Measurements from ENCODE around the gene MPDZ. TPM values are rescaled to one million over a fixed set of nuclear protein-coding genes. Genes with fewer than 3 reads are reported as not detected.
A peak's percentile ranks its signal among the peaks of the same experiment; 100 is the strongest.

The MPDZ gene
- total and polyA plus RNA-seq, 2 of the 4 experiments (the other 2 are of a cell fraction) = 18.8 to 39.3 TPM

DNA sequence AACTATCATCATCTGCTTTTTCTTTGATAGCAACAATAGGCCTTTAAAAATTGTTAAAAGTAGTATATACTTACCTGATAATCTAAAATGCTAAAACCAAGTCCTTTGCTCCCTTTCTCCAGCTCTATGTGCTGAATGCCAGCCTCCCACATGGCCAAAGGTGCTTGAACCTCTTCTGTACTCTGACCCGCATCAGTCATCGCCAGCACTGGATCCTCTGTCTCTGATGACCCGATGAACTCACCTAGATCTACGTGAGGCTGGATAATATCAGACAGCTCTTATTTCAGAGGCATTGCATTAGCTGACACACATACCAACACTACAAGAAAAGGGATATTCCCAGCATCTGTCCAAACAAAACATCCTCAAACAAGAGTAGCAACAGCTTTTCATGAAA is 89.5 kb downstream of the MPDZ start:
- H4K5ac ChIP-seq (ENCODE audit: low read depth, low read length) = no peak overlapping the region
- no peak overlapping the region for H2BK120ac ChIP-seq (ENCODE audit: low read depth, low read length)
- H3K27ac ChIP-seq (ENCODE audit: insufficient read depth, low read length) = no peak overlapping the region
- intact Hi-C loops (cut with micrococcal nuclease) (no loop called here), in situ Hi-C loops (cut with MboI; ENCODE audit: low sequenced_read_pairs) (no loop called here), dilution Hi-C loops (cut with HindIII; ENCODE audit: low sequenced_read_pairs, unreplicated experiment) (no loop called here)
- no peaks in the 10 kb centered on the region for H4K20me1 ChIP-seq (ENCODE audit: insufficient read depth, low read length)
- no peak overlapping the region for H2AK9ac ChIP-seq (replicated peaks; ENCODE audit: low read depth, low read length, poor library complexity)
- no peak overlapping the region for H3K4me3 ChIP-seq (ENCODE audit: insufficient read depth, low read depth, low read length)
- H3K27me3 ChIP-seq (ENCODE audit: control insufficient read depth, insufficient read depth, low read length) = no peaks in the 10 kb centered on the region
- TF ChIP-seq, protein P1, sequence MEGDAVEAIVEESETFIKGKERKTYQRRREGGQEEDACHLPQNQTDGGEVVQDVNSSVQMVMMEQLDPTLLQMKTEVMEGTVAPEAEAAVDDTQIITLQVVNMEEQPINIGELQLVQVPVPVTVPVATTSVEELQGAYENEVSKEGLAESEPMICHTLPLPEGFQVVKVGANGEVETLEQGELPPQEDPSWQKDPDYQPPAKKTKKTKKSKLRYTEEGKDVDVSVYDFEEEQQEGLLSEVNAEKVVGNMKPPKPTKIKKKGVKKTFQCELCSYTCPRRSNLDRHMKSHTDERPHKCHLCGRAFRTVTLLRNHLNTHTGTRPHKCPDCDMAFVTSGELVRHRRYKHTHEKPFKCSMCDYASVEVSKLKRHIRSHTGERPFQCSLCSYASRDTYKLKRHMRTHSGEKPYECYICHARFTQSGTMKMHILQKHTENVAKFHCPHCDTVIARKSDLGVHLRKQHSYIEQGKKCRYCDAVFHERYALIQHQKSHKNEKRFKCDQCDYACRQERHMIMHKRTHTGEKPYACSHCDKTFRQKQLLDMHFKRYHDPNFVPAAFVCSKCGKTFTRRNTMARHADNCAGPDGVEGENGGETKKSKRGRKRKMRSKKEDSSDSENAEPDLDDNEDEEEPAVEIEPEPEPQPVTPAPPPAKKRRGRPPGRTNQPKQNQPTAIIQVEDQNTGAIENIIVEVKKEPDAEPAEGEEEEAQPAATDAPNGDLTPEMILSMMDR (conservative IDR thresholded peaks at IDR 0.05; ENCODE audit: low read depth, low read length) = no peak
- TF ChIP-seq RCOR1 (IDR thresholded peaks at IDR 0.05; ENCODE audit: insufficient replicate concordance, low read length) (no peak), MXI1 (IDR thresholded peaks at IDR 0.05; ENCODE audit: borderline replicate concordance, low read depth, low read length) (no peak), MAFK (IDR thresholded peaks at IDR 0.05; ENCODE audit: low read depth, low read length) (no peak), CEBPB (IDR thresholded peaks at IDR 0.05; ENCODE audit: low read depth, low read length) (no peak), SMC3 (IDR thresholded peaks at IDR 0.05; ENCODE audit: low read depth, low read length) (no peak), CHD1 (IDR thresholded peaks at IDR 0.05; ENCODE audit: low read depth, low read length) (no peak), RFX5 (IDR thresholded peaks at IDR 0.05; ENCODE audit: low read depth, low read length) (no peak), NFE2L2 (IDR thresholded peaks at IDR 0.05; ENCODE audit: low read depth, low read length) (no peak), POLR2A (IDR thresholded peaks at IDR 0.05; ENCODE audit: low read depth, low read length) (no peak), RAD21 (IDR thresholded peaks at IDR 0.05; ENCODE audit: low read length) (no peak)
- H3K14ac ChIP-seq (replicated peaks; ENCODE audit: low read depth, low read length) = no peak overlapping the region
- ChIA-PET POLR2A (ENCODE audit: unreplicated experiment) (no interaction called here), CTCF (interaction anchor here (0.6 kb wide), 1 partner anchor 103 kb away, joined by 3 read pairs; no protein-coding TSS in a partner anchor)
- no peak overlapping the region for H2BK20ac ChIP-seq (ENCODE audit: low read depth, low read length)
- H3K9ac ChIP-seq (ENCODE audit: low read depth, low read length) = no peak overlapping the region
- WGBS, 2 experiments (ENCODE audit: extremely low coverage in 2 of 2, insufficient read length in 1 of 2) = 64% methylated on average over 2 of the region's 4 CpGs; no CpG with 5 or more reads in 1 of the 2 experiments
- ATAC-seq (ENCODE audit: low read depth) = no peak
- no peak overlapping the region for H3K18ac ChIP-seq (ENCODE audit: low read depth, low read length)
- no peak overlapping the region for H3K4ac ChIP-seq (ENCODE audit: low read depth, low read length)
- H4K8ac ChIP-seq (ENCODE audit: low read depth in 2 of 2, low read length in 2 of 2) = no peak overlapping the region
- H3K4me2 ChIP-seq (ENCODE audit: low read depth, low read length) = no peak overlapping the region
- no peak overlapping the region; the same call in 1 of the 2 replicates for H2AK5ac ChIP-seq (ENCODE audit: low read depth, low read length)
- H3K36me3 ChIP-seq (ENCODE audit: control insufficient read depth, insufficient read depth, low read length) = peaks cover 21% of the 10 kb centered on the region
- no peak overlapping the region for H2BK5ac ChIP-seq (ENCODE audit: low read depth, low read length, poor library complexity, severe bottlenecking)
- no TSS peak for BruUV-seq (replicated peaks)
- no peak overlapping the region for H4K91ac ChIP-seq (ENCODE audit: insufficient read depth, low read depth, low read length)
- H3K79me1 ChIP-seq (ENCODE audit: low read depth in 1 of 2, low read length in 2 of 2) = no peaks in the 10 kb centered on the region
- H3K9me1 ChIP-seq (ENCODE audit: insufficient read depth, low read length) = peaks cover 6% of the 10 kb centered on the region; the same call in 1 of the 2 replicates
- DNase-seq = no peak
- H2AFZ ChIP-seq (replicated peaks; ENCODE audit: low read length, poor library complexity) = peak overlapping the region; percentile 56
- H3K56ac ChIP-seq (ENCODE audit: extremely low read depth, insufficient read depth, low read length) = no peak overlapping the region
- no peaks in the 10 kb centered on the region for H3K9me3 ChIP-seq (ENCODE audit: control insufficient read depth, insufficient read depth, low read length)
- no peak overlapping the region for H2BK15ac ChIP-seq (ENCODE audit: low read depth, low read length)
- H3K4me1 ChIP-seq (ENCODE audit: control insufficient read depth, insufficient read depth, low read length) = no peaks in the 10 kb centered on the region
- H3K23ac ChIP-seq (ENCODE audit: low read depth, low read length) = no peak overlapping the region
